Transverse colon (tissue), 4 donors: ENCODE measurements around the gene SGPP2. TPM values are rescaled to one million over a fixed set of nuclear protein-coding genes. Genes with fewer than 3 reads are reported as not detected.

Experiments
- DNase-seq: peaks from one replicate; pipeline ENCODE4 v3.0.0-alpha.2; 2019
- H3K27ac ChIP-seq, 4 donors: fragments of 200-600 bp; sonication (generic); 2 replicates each; pipeline ENCODE4 v1.5.1; 2016 to 2018; ENCODE audit warnings: inconsistent platforms in 4 of 4
- H3K27me3 ChIP-seq: fragments of 200-600 bp; sonication (generic); 2 replicates; pipeline ENCODE4 v1.5.1; 2017; ENCODE audit warnings: inconsistent platforms
- H3K36me3 ChIP-seq, 4 donors: fragments of 200-600 bp; sonication (generic); 2 replicates each; pipeline ENCODE4 v1.5.1; 2017 to 2019; ENCODE audit warnings: inconsistent platforms in 4 of 4
- H3K4me1 ChIP-seq, 4 donors: fragments of 200-600 bp; sonication (generic); 2 replicates each; pipeline ENCODE4 v1.5.1; 2017 to 2020; ENCODE audit warnings: inconsistent platforms in 4 of 4
- H3K4me3 ChIP-seq, 4 donors: fragments of 200-600 bp; sonication (generic); 1 replicate in 1 of 4; 2 replicates in 3 of 4; pipeline versions ENCODE4 v1.5.1 to v1.6.1; 2017 to 2019; ENCODE audit warnings: inconsistent platforms in 4 of 4
- H3K9me3 ChIP-seq, 2 donors: fragments of 200-600 bp; sonication (generic); 2 replicates each; pipeline ENCODE4 v1.5.1; 2017 to 2019; ENCODE audit warnings: inconsistent platforms in 2 of 2
- EP300 ChIP-seq: sonication (generic); formaldehyde crosslinking; IDR thresholded peaks from one replicate; pipeline ENCODE4 v1.6.1; 2017; ENCODE audit warnings: antibody characterized with exemption, low read depth
- POLR2A ChIP-seq: fragments of 450-650 bp; IDR thresholded peaks from one replicate; pipeline ENCODE4 v1.6.1; 2016; ENCODE audit warnings: antibody characterized with exemption, mild to moderate bottlenecking, moderate library complexity
- POLR2AphosphoS5 ChIP-seq, 3 donors: sonication (generic); formaldehyde crosslinking; IDR thresholded peaks; one replicate each; pipeline ENCODE4 v1.6.1; 2016; ENCODE audit warnings: antibody characterized with exemption in 3 of 3
- WGBS, 2 donors: methylation state at CpG; one replicate each; pipeline ENCODE4 v1.1.5; 2018; ENCODE audit warnings: low coverage in 1 of 2; 5-methylcytosine and 5-hydroxymethylcytosine counted together
- in situ Hi-C, 4 donors: fragments of 200-750 bp; cut with MboI; loops; one replicate each; pipeline versions ENCODE4 v1.15.0 to v1.15.1; 2017; ENCODE audit warnings: low sequenced_read_pairs in 3 of 4, low pct_ligation_motif_present in 1 of 4, low pct_unique_long_range_greater_than_20kb in 1 of 4
- intact Hi-C: fragments of 100-400 bp; cut with DNase I; formaldehyde crosslinking; loops from one replicate; pipeline ENCODE4 v1.15.1; 2023; ENCODE audit warnings: low total_unique reads
- total RNA-seq, 4 donors: library from RNA; depleted of rRNA; stranded (reverse); fragments of >200 nt; gene quantifications; one replicate each; pipeline ENCODE4 v1.1.0, GENCODE V29; 2016
- TF ChIP-seq, protein P1 (sequence below), 5 experiments: fragments of 200-600 bp in 3 of 5; fragments of 450-650 bp in 2 of 5; sonication (generic) in 3 of 5; IDR thresholded peaks; 1 replicate in 2 of 5; 2 replicates in 3 of 5; pipeline ENCODE4 v1.5.1; 2016 to 2017; ENCODE audit warnings: antibody characterized with exemption in 5 of 5, inconsistent platforms in 3 of 5, mild to moderate bottlenecking in 2 of 5, moderate library complexity in 1 of 5

SGPP2 gene
- total RNA-seq, 4 donors from 2014 or later = 26.5 to 56.5 (median 48.7) TPM

DNA sequence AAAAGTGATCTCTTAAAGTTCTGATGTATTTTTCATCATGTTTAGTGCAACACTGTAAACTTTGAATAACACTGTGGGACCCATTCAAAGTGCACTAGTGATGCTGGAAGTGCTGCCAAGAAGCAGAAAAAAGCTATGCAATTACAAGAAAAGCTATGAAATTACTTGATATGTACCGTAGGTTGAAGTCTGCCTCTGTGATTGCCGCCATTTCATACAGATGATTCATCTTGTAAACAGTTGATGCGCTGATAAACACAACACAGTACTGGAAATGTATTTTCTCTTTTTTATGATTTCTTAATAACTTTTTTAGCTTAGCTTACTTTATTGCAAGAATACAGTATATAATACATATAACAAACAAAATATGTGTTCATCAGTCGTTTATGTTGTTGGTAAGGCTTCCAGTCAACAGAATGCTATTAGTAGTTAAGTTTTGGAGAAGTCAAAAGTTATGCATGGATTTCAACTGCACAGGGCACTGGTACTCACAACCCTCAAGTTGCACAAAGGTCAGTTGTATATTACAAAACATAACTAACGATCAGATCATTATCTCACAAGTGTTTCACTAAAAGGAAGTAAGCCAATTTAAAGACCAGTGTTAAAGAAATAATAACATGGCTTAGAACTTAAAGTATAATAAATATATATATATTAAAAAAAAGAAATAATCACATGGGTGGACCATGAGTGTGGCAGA is 82.0 kb downstream of the SGPP2 start:
- DNase-seq = no peak
- 65 to 77% methylated on average over 5 of the region's 5 CpGs for WGBS, 2 donors
- Histone ChIP-seq H3K36me3 (no peaks in the 10 kb centered on the region), H3K27me3 (no peaks in the 10 kb centered on the region), H3K4me1 (peaks cover 0 to 3% (median 0%) of the 10 kb centered on the region in 4 donors), H3K27ac (no peak overlapping the region), H3K9me3 (no peaks in the 10 kb centered on the region), H3K4me3 (no peak overlapping the region)
- TF ChIP-seq POLR2AphosphoS5 (IDR thresholded peaks at IDR 0.05) (no peak), EP300 (no peak), POLR2A (no peak)
- TF ChIP-seq, protein P1, sequence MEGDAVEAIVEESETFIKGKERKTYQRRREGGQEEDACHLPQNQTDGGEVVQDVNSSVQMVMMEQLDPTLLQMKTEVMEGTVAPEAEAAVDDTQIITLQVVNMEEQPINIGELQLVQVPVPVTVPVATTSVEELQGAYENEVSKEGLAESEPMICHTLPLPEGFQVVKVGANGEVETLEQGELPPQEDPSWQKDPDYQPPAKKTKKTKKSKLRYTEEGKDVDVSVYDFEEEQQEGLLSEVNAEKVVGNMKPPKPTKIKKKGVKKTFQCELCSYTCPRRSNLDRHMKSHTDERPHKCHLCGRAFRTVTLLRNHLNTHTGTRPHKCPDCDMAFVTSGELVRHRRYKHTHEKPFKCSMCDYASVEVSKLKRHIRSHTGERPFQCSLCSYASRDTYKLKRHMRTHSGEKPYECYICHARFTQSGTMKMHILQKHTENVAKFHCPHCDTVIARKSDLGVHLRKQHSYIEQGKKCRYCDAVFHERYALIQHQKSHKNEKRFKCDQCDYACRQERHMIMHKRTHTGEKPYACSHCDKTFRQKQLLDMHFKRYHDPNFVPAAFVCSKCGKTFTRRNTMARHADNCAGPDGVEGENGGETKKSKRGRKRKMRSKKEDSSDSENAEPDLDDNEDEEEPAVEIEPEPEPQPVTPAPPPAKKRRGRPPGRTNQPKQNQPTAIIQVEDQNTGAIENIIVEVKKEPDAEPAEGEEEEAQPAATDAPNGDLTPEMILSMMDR (IDR thresholded peaks at IDR 0.05) = no peak
- intact Hi-C loops (no loop called here), in situ Hi-C loops (no loop called here)

DNA sequence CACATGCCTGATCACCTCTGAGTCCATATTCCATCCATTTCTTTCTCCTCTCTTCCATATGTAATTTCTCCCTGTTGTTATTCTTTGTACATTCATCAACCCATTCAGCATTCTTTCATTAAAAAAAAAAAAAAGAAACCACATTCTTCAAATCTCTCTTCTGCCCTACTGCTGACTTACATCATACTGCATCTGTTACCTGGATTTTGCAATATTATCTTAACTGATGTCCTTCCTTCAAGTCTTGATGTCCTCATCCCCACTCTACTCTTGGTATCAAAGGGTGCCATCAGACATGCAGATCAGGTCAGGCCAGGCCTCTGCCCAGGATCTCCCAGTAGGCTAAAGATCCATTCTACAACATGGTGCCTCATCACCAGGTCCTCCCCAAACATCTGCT is 90.6 kb downstream of the SGPP2 start:
- intact Hi-C loops (no loop called here), in situ Hi-C loops (no loop called here)
- no peak for DNase-seq
- Histone ChIP-seq H3K9me3 (no peaks in the 10 kb centered on the region), H3K27ac (no peak overlapping the region), H3K4me3 (no peak overlapping the region), H3K36me3 (no peaks in the 10 kb centered on the region), H3K27me3 (no peaks in the 10 kb centered on the region), H3K4me1 (peaks cover 5 to 23% (median 10%) of the 10 kb centered on the region in 4 donors)
- TF ChIP-seq POLR2AphosphoS5 (IDR thresholded peaks at IDR 0.05) (no peak), POLR2A (no peak)
- TF ChIP-seq, protein P1 (IDR thresholded peaks at IDR 0.05) = no peak

DNA sequence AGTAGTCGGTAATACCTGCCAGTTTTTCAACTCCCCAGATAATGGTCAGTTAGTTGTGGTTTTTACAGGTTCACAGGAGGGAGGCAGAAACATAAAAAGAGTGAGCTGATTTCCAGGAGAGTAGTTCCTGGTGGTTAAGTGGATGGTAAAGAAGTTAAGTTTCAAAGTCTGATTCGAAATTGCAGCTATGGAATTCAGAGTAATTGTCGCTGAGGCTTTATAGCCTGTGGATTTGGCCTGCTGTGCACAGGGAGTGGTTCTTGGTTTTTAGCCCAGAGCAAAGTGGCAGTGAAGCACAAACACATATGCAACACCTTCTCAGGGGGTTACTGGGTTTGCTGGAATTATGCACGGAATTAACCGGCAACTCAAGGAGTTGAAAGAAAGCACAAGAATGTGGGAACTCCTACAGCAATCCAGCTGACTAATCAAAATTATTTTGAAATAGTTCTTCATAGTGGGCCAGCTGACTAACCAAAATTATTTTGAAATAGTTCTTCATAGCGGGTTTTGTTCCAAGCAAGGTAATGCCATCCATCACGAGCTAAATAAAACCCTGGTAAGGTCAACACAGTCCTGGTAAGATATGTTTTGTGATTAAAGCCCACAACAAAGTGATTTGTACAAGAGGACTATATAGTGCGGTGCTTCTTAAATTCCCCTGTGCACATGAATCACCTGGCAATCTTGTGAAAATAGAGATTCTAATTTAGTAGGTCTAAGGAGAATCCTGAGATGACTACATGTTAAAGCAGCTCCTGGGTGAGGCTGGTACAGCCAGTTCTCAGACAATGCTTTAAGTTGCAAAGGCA is 94.4 kb downstream of the SGPP2 start:
- TF ChIP-seq POLR2AphosphoS5 (IDR thresholded peaks at IDR 0.05) = peak in 1 of 3 donors; percentile 63
- TF ChIP-seq, protein P1 (IDR thresholded peaks at IDR 0.05) = no peak
- H3K27ac ChIP-seq = peak overlapping the region; percentile 75 to 81 (median 78)
- H3K4me1 ChIP-seq = peaks cover 5 to 23% (median 10%) of the 10 kb centered on the region in 4 donors
- intact Hi-C loops = no loop called here
- peak; percentile 66 for DNase-seq
- no peaks in the 10 kb centered on the region for H3K27me3 ChIP-seq
- no peak overlapping the region for H3K4me3 ChIP-seq
- in situ Hi-C loops = no loop called here
- 31 to 34% methylated on average over 6 to 8 of the region's 8 CpGs for WGBS, 2 donors
- H3K36me3 ChIP-seq = no peaks in the 10 kb centered on the region
- H3K9me3 ChIP-seq = no peaks in the 10 kb centered on the region

DNA sequence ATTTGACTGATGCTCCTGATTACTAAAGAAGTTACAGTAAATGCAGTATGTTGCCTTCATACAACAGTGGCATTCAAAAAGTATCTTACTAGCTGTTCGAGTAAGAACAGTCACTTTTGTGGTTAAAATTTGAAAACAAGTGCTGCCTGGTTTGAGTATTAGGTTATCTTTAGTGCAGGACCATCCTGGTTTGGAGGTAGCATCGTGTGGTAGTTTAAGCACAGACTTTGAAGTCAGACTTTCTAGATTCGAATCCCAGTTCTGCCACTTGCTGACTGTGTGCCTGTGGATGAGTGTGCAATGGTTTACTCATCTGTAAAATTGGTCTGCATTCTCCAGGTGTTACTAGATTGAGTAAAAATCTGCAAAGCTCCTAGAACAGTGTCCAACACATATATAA is 96.8 kb downstream of the SGPP2 start:
- H3K4me3 ChIP-seq = no peak overlapping the region
- in situ Hi-C loops (no loop called here), intact Hi-C loops (no loop called here)
- TF ChIP-seq EP300 (no peak), POLR2AphosphoS5 (IDR thresholded peaks at IDR 0.05) (no peak), POLR2A (no peak)
- TF ChIP-seq, protein P1 (IDR thresholded peaks at IDR 0.05) = no peak
- peaks cover 5 to 23% (median 10%) of the 10 kb centered on the region in 4 donors for H3K4me1 ChIP-seq
- no peak overlapping the region for H3K27ac ChIP-seq
- H3K9me3 ChIP-seq = no peaks in the 10 kb centered on the region
- no peaks in the 10 kb centered on the region for H3K36me3 ChIP-seq
- 80 to 89% methylated on average over 3 of the region's 3 CpGs for WGBS, 2 donors
- no peak for DNase-seq
- no peaks in the 10 kb centered on the region for H3K27me3 ChIP-seq
